ENCODE measurements around the gene CD244. TPM values are rescaled to one million over a fixed set of nuclear protein-coding genes. Genes with fewer than 3 reads are reported as not detected.
"Not testable (repeated sequence)": the region's sequence is repeated elsewhere in the genome, so short reads cannot be mapped to it uniquely, and the experiment has no call there.

CD244 gene
- total RNA-seq, 1 donor from 2014 or later: not detected

GRCh38 chr1:160797271-160797709, 65.4 kb downstream of the CD244 start:
- DNase-seq (ENCODE audit: low spot score in 2 of 2, unreplicated experiment in 2 of 2): no peak
- H3K9me3 Mint-ChIP-seq: no peaks in the 10 kb centered on the region
- H3K4me3 Mint-ChIP-seq: no peak overlapping the region
- H3K36me3 Mint-ChIP-seq: no peaks in the 10 kb centered on the region
- H3K27ac Mint-ChIP-seq: no peak overlapping the region
- no peaks in the 10 kb centered on the region for H3K27me3 Mint-ChIP-seq (ENCODE audit: low read depth)
- H3K4me1 Mint-ChIP-seq: no peaks in the 10 kb centered on the region
- no peak for TF ChIP-seq CTCF (IDR thresholded peaks at IDR 0.05; ENCODE audit: unreplicated experiment)

GRCh38 chr1:160795951-160796383, 66.7 kb downstream of the CD244 start, which contains the start of gene LY9:
Gene LY9, plus strand, starts transcription at chr1:160796174. Its CDS starts 14 bp downstream, at chr1:160796188.
- H3K27me3 Mint-ChIP-seq (ENCODE audit: low read depth): no peaks in the 10 kb centered on the region
- H3K9me3 Mint-ChIP-seq: no peaks in the 10 kb centered on the region
- H3K36me3 Mint-ChIP-seq: no peaks in the 10 kb centered on the region
- H3K4me3 Mint-ChIP-seq: no peak within 1 kb of the TSS
- no peak for DNase-seq (ENCODE audit: low spot score in 2 of 2, unreplicated experiment in 2 of 2)
- no peak for TF ChIP-seq CTCF (IDR thresholded peaks at IDR 0.05; ENCODE audit: unreplicated experiment)
- no peak within 1 kb of the TSS for H3K27ac Mint-ChIP-seq
- no peaks in the 10 kb centered on the region for H3K4me1 Mint-ChIP-seq

- no peaks in the 10 kb centered on the region for H3K9me3 Mint-ChIP-seq
- TF ChIP-seq CTCF (IDR thresholded peaks at IDR 0.05; ENCODE audit: unreplicated experiment): no peak
- H3K36me3 Mint-ChIP-seq: no peaks in the 10 kb centered on the region
- no peak overlapping the region for H3K4me3 Mint-ChIP-seq
- no peaks in the 10 kb centered on the region for H3K4me1 Mint-ChIP-seq
- H3K27ac Mint-ChIP-seq: no peak overlapping the region
- DNase-seq (ENCODE audit: low spot score in 2 of 2, unreplicated experiment in 2 of 2): no peak
- H3K27me3 Mint-ChIP-seq (ENCODE audit: low read depth): no peaks in the 10 kb centered on the region
These were observed 68.3 kb downstream of the CD244 start for GRCh38 chr1:160794376-160794775.

GRCh38 chr1:160789702-160790611, 72.7 kb downstream of the CD244 start:
- no peak for TF ChIP-seq CTCF (IDR thresholded peaks at IDR 0.05; ENCODE audit: unreplicated experiment)

GRCh38 chr1:160789051-160789701, 73.5 kb downstream of the CD244 start:
- no peaks in the 10 kb centered on the region for H3K4me1 Mint-ChIP-seq
- TF ChIP-seq CTCF (IDR thresholded peaks at IDR 0.05; ENCODE audit: unreplicated experiment): no peak
- DNase-seq (ENCODE audit: low spot score in 2 of 2, unreplicated experiment in 2 of 2): no peak

More at GRCh38 chr1:160789702-160790611, 72.7 kb downstream of the CD244 start:
- Mint-ChIP-seq H3K9me3 (peaks cover 3% of the 10 kb centered on the region), H3K4me1 (no peaks in the 10 kb centered on the region), H3K4me3 (no peak overlapping the region), H3K27ac (no peak overlapping the region), H3K36me3 (no peaks in the 10 kb centered on the region), H3K27me3 (ENCODE audit: low read depth) (no peaks in the 10 kb centered on the region)
- DNase-seq (ENCODE audit: low spot score in 2 of 2, unreplicated experiment in 2 of 2): no peak

GRCh38 chr1:160782988-160783765, 79.5 kb downstream of the CD244 start:
- not testable (repeated sequence) for H3K27me3 Mint-ChIP-seq (ENCODE audit: low read depth); H3K4me3 Mint-ChIP-seq; DNase-seq (ENCODE audit: low spot score in 2 of 2, unreplicated experiment in 2 of 2); H3K9me3 Mint-ChIP-seq; H3K27ac Mint-ChIP-seq; H3K36me3 Mint-ChIP-seq
- peaks cover 17% of the 10 kb centered on the region for H3K4me1 Mint-ChIP-seq

More at GRCh38 chr1:160789051-160789701, 73.5 kb downstream of the CD244 start:
- Mint-ChIP-seq H3K36me3 (no peaks in the 10 kb centered on the region), H3K27ac (no peak overlapping the region), H3K4me3 (no peak overlapping the region), H3K27me3 (ENCODE audit: low read depth) (no peaks in the 10 kb centered on the region), H3K9me3 (peaks cover 5% of the 10 kb centered on the region)

All from mesothelial cell of epicardium (in vitro differentiated cells).